ENCODE measurements around the gene ZNG1B.
"Not testable (repeated sequence)": the region's sequence is repeated elsewhere in the genome, so short reads cannot be mapped to it uniquely, and the experiment has no call there.

The ZNG1B gene

GRCh38 chr2:113510913-113511312 lies 73.4 kb downstream of the ZNG1B start:
- H3K27me3 ChIP-seq (ENCODE audit: control insufficient read depth, insufficient read depth, low read length); H3K9me3 ChIP-seq (ENCODE audit: control insufficient read depth, low read length); H3K36me3 ChIP-seq (ENCODE audit: control insufficient read depth, insufficient read depth, low read length); H3K9ac ChIP-seq (ENCODE audit: low read length); H3K4me3 ChIP-seq (ENCODE audit: low read length); H3K4me1 ChIP-seq (ENCODE audit: control insufficient read depth, insufficient read depth, low read length): not testable (repeated sequence)

GRCh38 chr2:113511859-113512258 lies 74.4 kb downstream of the ZNG1B start:
- not testable (repeated sequence) for H3K4me1 ChIP-seq (ENCODE audit: control insufficient read depth, insufficient read depth, low read length); H3K9me3 ChIP-seq (ENCODE audit: control insufficient read depth, low read length); H3K9ac ChIP-seq (ENCODE audit: low read length); H3K27me3 ChIP-seq (ENCODE audit: control insufficient read depth, insufficient read depth, low read length); H3K36me3 ChIP-seq (ENCODE audit: control insufficient read depth, insufficient read depth, low read length); H3K4me3 ChIP-seq (ENCODE audit: low read length)

GRCh38 chr2:113515457-113515856 lies 78.0 kb downstream of the ZNG1B start:
- not testable (repeated sequence) for H3K36me3 ChIP-seq (ENCODE audit: control insufficient read depth, insufficient read depth, low read length); H3K4me3 ChIP-seq (ENCODE audit: low read length); H3K9ac ChIP-seq (ENCODE audit: low read length); H3K4me1 ChIP-seq (ENCODE audit: control insufficient read depth, insufficient read depth, low read length); H3K9me3 ChIP-seq (ENCODE audit: control insufficient read depth, low read length); H3K27me3 ChIP-seq (ENCODE audit: control insufficient read depth, insufficient read depth, low read length)

- not testable (repeated sequence) for H3K27me3 ChIP-seq (ENCODE audit: control insufficient read depth, insufficient read depth, low read length); H3K9me3 ChIP-seq (ENCODE audit: control insufficient read depth, low read length); H3K36me3 ChIP-seq (ENCODE audit: control insufficient read depth, insufficient read depth, low read length); H3K4me3 ChIP-seq (ENCODE audit: low read length); H3K9ac ChIP-seq (ENCODE audit: low read length); H3K4me1 ChIP-seq (ENCODE audit: control insufficient read depth, insufficient read depth, low read length)
Measured at GRCh38 chr2:113515995-113516394, 78.5 kb downstream of the ZNG1B start.

- H3K9ac ChIP-seq (ENCODE audit: low read length); H3K36me3 ChIP-seq (ENCODE audit: control insufficient read depth, insufficient read depth, low read length); H3K4me1 ChIP-seq (ENCODE audit: control insufficient read depth, insufficient read depth, low read length); H3K9me3 ChIP-seq (ENCODE audit: control insufficient read depth, low read length); H3K27me3 ChIP-seq (ENCODE audit: control insufficient read depth, insufficient read depth, low read length); H3K4me3 ChIP-seq (ENCODE audit: low read length): not testable (repeated sequence)
Measured at GRCh38 chr2:113517025-113517424, 79.5 kb downstream of the ZNG1B start.

GRCh38 chr2:113520837-113521236 lies 83.3 kb downstream of the ZNG1B start:
- not testable (repeated sequence) for H3K4me3 ChIP-seq (ENCODE audit: low read length); H3K27me3 ChIP-seq (ENCODE audit: control insufficient read depth, insufficient read depth, low read length); H3K9ac ChIP-seq (ENCODE audit: low read length); H3K4me1 ChIP-seq (ENCODE audit: control insufficient read depth, insufficient read depth, low read length); H3K36me3 ChIP-seq (ENCODE audit: control insufficient read depth, insufficient read depth, low read length); H3K9me3 ChIP-seq (ENCODE audit: control insufficient read depth, low read length)

- not testable (repeated sequence) for H3K27me3 ChIP-seq (ENCODE audit: control insufficient read depth, insufficient read depth, low read length); H3K9me3 ChIP-seq (ENCODE audit: control insufficient read depth, low read length); H3K36me3 ChIP-seq (ENCODE audit: control insufficient read depth, insufficient read depth, low read length); H3K4me1 ChIP-seq (ENCODE audit: control insufficient read depth, insufficient read depth, low read length); H3K9ac ChIP-seq (ENCODE audit: low read length); H3K4me3 ChIP-seq (ENCODE audit: low read length)
Measured at GRCh38 chr2:113521492-113521891, 84.0 kb downstream of the ZNG1B start.

GRCh38 chr2:113524986-113525385 lies 87.5 kb downstream of the ZNG1B start:
- not testable (repeated sequence) for H3K27me3 ChIP-seq (ENCODE audit: control insufficient read depth, insufficient read depth, low read length); H3K4me3 ChIP-seq (ENCODE audit: low read length); H3K4me1 ChIP-seq (ENCODE audit: control insufficient read depth, insufficient read depth, low read length); H3K9ac ChIP-seq (ENCODE audit: low read length); H3K9me3 ChIP-seq (ENCODE audit: control insufficient read depth, low read length); H3K36me3 ChIP-seq (ENCODE audit: control insufficient read depth, insufficient read depth, low read length)

GRCh38 chr2:113527350-113528045 lies 90.0 kb downstream of the ZNG1B start:
- not testable (repeated sequence) for H3K36me3 ChIP-seq (ENCODE audit: control insufficient read depth, insufficient read depth, low read length); H3K9me3 ChIP-seq (ENCODE audit: control insufficient read depth, low read length); H3K27me3 ChIP-seq (ENCODE audit: control insufficient read depth, insufficient read depth, low read length); H3K4me3 ChIP-seq (ENCODE audit: low read length); H3K4me1 ChIP-seq (ENCODE audit: control insufficient read depth, insufficient read depth, low read length); H3K9ac ChIP-seq (ENCODE audit: low read length)

GRCh38 chr2:113528126-113528525 lies 90.6 kb downstream of the ZNG1B start:
- not testable (repeated sequence) for H3K9ac ChIP-seq (ENCODE audit: low read length); H3K4me1 ChIP-seq (ENCODE audit: control insufficient read depth, insufficient read depth, low read length); H3K4me3 ChIP-seq (ENCODE audit: low read length); H3K9me3 ChIP-seq (ENCODE audit: control insufficient read depth, low read length); H3K36me3 ChIP-seq (ENCODE audit: control insufficient read depth, insufficient read depth, low read length); H3K27me3 ChIP-seq (ENCODE audit: control insufficient read depth, insufficient read depth, low read length)

- H3K4me3 ChIP-seq (ENCODE audit: low read length) = not testable (repeated sequence)
Measured at GRCh38 chr2:113528904-113529303, 91.4 kb downstream of the ZNG1B start.

GRCh38 chr2:113532991-113533390 lies 95.5 kb downstream of the ZNG1B start:
- not testable (repeated sequence) for H3K9me3 ChIP-seq (ENCODE audit: control insufficient read depth, low read length); H3K27me3 ChIP-seq (ENCODE audit: control insufficient read depth, insufficient read depth, low read length); H3K9ac ChIP-seq (ENCODE audit: low read length); H3K4me3 ChIP-seq (ENCODE audit: low read length); H3K4me1 ChIP-seq (ENCODE audit: control insufficient read depth, insufficient read depth, low read length); H3K36me3 ChIP-seq (ENCODE audit: control insufficient read depth, insufficient read depth, low read length)

More at GRCh38 chr2:113528904-113529303, 91.4 kb downstream of the ZNG1B start:
- not testable (repeated sequence) for H3K36me3 ChIP-seq (ENCODE audit: control insufficient read depth, insufficient read depth, low read length); H3K27me3 ChIP-seq (ENCODE audit: control insufficient read depth, insufficient read depth, low read length); H3K9me3 ChIP-seq (ENCODE audit: control insufficient read depth, low read length); H3K4me1 ChIP-seq (ENCODE audit: control insufficient read depth, insufficient read depth, low read length); H3K9ac ChIP-seq (ENCODE audit: low read length)

- not testable (repeated sequence) for H3K9ac ChIP-seq (ENCODE audit: low read length); H3K36me3 ChIP-seq (ENCODE audit: control insufficient read depth, insufficient read depth, low read length); H3K4me3 ChIP-seq (ENCODE audit: low read length); H3K9me3 ChIP-seq (ENCODE audit: control insufficient read depth, low read length); H3K4me1 ChIP-seq (ENCODE audit: control insufficient read depth, insufficient read depth, low read length); H3K27me3 ChIP-seq (ENCODE audit: control insufficient read depth, insufficient read depth, low read length)
Measured at GRCh38 chr2:113536573-113536972, 99.1 kb downstream of the ZNG1B start.
